GM23338 (cell line): ENCODE data around the gene CELA1. TPM values are rescaled to one million over a fixed set of nuclear protein-coding genes. Genes with fewer than 3 reads are reported as not detected.

Experiments
- ATAC-seq: fragments of 200-7000 bp; cut with Tn5 transposase; 3 replicates; pipeline ENCODE4 v1.9.1; 2020
- DNase-seq: peaks from one replicate; pipeline ENCODE4 v3.0.0-alpha.2; 2015; ENCODE audit warnings: low spot score
- H2AFZ ChIP-seq: fragments of 200-600 bp; sonication (generic); 2 replicates; pipeline ENCODE4 v1.8.0; 2016; ENCODE audit warnings: antibody characterized with exemption, mild to moderate bottlenecking, moderate library complexity
- H3F3A ChIP-seq: fragments of 200-600 bp; sonication (generic); replicated peaks from 2 replicates; pipeline ENCODE4 v1.8.0; 2017; ENCODE audit warnings: antibody characterized with exemption, mixed run types, low read depth
- H3K27ac ChIP-seq: fragments of 200-600 bp; sonication (generic); 2 replicates; pipeline ENCODE4 v1.6.1; 2016; ENCODE audit warnings: low read depth
- H3K27me3 ChIP-seq: fragments of 200-600 bp; sonication (generic); 2 replicates; pipeline ENCODE4 v1.8.0; 2016; ENCODE audit warnings: mild to moderate bottlenecking, mixed run types, moderate library complexity; ENCODE audit not compliant: insufficient read depth
- H3K36me3 ChIP-seq: fragments of 200-600 bp; sonication (generic); 2 replicates; pipeline ENCODE4 v1.8.0; 2016; ENCODE audit warnings: mild to moderate bottlenecking; ENCODE audit not compliant: insufficient read depth
- H3K4me1 ChIP-seq: fragments of 200-600 bp; sonication (generic); 2 replicates; pipeline ENCODE4 v1.8.0; 2016; ENCODE audit warnings: mild to moderate bottlenecking, moderate library complexity; ENCODE audit not compliant: insufficient read depth
- H3K4me2 ChIP-seq: fragments of 200-600 bp; sonication (generic); 2 replicates; pipeline ENCODE4 v1.7.1; 2017; ENCODE audit warnings: mixed run types
- H3K4me3 ChIP-seq: fragments of 200-600 bp; sonication (generic); 2 replicates; pipeline ENCODE4 v1.6.1; 2016; ENCODE audit warnings: mixed run types
- H3K79me2 ChIP-seq: fragments of 200-600 bp; sonication (generic); replicated peaks from 2 replicates; pipeline ENCODE4 v1.8.0; 2017; ENCODE audit warnings: mild to moderate bottlenecking; ENCODE audit not compliant: insufficient read depth
- H3K9me2 ChIP-seq: fragments of 200-600 bp; sonication (generic); 2 replicates; pipeline ENCODE4 v1.8.0; 2017; ENCODE audit not compliant: insufficient read depth
- H4K20me1 ChIP-seq: fragments of 200-600 bp; sonication (generic); replicated peaks from 2 replicates; pipeline ENCODE4 v1.8.0; 2017; ENCODE audit warnings: mild to moderate bottlenecking; ENCODE audit not compliant: insufficient read depth
- H3K27ac Mint-ChIP-seq: 2 replicates; pipeline ENCODE4 v1.8.0; 2020; ENCODE audit warnings: inconsistent platforms, mild to moderate bottlenecking, moderate library complexity, mixed read lengths
- H3K27me3 Mint-ChIP-seq: 3 replicates; pipeline ENCODE4 v1.8.0; 2022; ENCODE audit warnings: low read depth, mild to moderate bottlenecking, moderate library complexity, mixed read lengths, inconsistent platforms; ENCODE audit not compliant: insufficient read depth, poor library complexity
- H3K36me3 Mint-ChIP-seq: 3 replicates; pipeline ENCODE4 v1.8.0; 2021; ENCODE audit warnings: low read depth, mild to moderate bottlenecking, inconsistent platforms, moderate library complexity, mixed read lengths
- H3K4me1 Mint-ChIP-seq: 3 replicates; pipeline ENCODE4 v1.8.0; 2020; ENCODE audit warnings: mild to moderate bottlenecking, inconsistent platforms, mixed read lengths
- H3K4me3 Mint-ChIP-seq: 3 replicates; pipeline ENCODE4 v1.8.0; 2021; ENCODE audit warnings: moderate library complexity, mild to moderate bottlenecking, inconsistent platforms, mixed read lengths
- H3K9me3 Mint-ChIP-seq: 3 replicates; pipeline ENCODE4 v1.8.0; 2020; ENCODE audit warnings: moderate library complexity, mild to moderate bottlenecking, inconsistent platforms, mixed read lengths
- CREB1 ChIP-seq: fragments of 250-450 bp; sonication (Bioruptor Pico); IDR thresholded peaks from 2 replicates; pipeline ENCODE4 v1.5.0; 2020; ENCODE audit warnings: low read depth, mild to moderate bottlenecking, moderate library complexity
- ETS1 ChIP-seq: IDR thresholded peaks from 2 replicates; pipeline ENCODE4 v1.6.1; 2016; ENCODE audit warnings: antibody characterized with exemption
- EZH2 ChIP-seq: fragments of 200-600 bp; sonication (generic); IDR thresholded peaks from one replicate; pipeline ENCODE4 v1.8.0; 2017; ENCODE audit warnings: antibody characterized with exemption, mild to moderate bottlenecking, low read depth; ENCODE audit not compliant: unreplicated experiment
- EZH2phosphoT487 ChIP-seq: fragments of 200-600 bp; sonication (generic); IDR thresholded peaks from one replicate; pipeline ENCODE4 v1.8.1; 2018; ENCODE audit warnings: antibody characterized with exemption; ENCODE audit not compliant: unreplicated experiment
- JUNB ChIP-seq: IDR thresholded peaks from one replicate; pipeline ENCODE4 v1.6.1; 2016; ENCODE audit warnings: antibody characterized with exemption; ENCODE audit not compliant: unreplicated experiment
- NANOG ChIP-seq: IDR thresholded peaks from 2 replicates; pipeline ENCODE4 v1.6.1; 2016; ENCODE audit warnings: antibody characterized with exemption, borderline replicate concordance
- POLR2AphosphoS5 ChIP-seq: IDR thresholded peaks from 2 replicates; pipeline ENCODE4 v1.6.1; 2016; ENCODE audit warnings: antibody characterized with exemption, low read depth
- STAT1 ChIP-seq: IDR thresholded peaks from one replicate; pipeline ENCODE4 v1.6.1; 2016; ENCODE audit warnings: antibody characterized with exemption; ENCODE audit not compliant: unreplicated experiment
- ZNF114 ChIP-seq: fragments of 250-450 bp; sonication (Bioruptor Pico); IDR thresholded peaks from 2 replicates; pipeline ENCODE4 v1.5.0; 2020; ENCODE audit warnings: mild to moderate bottlenecking, moderate library complexity
- ZNF331 ChIP-seq: fragments of 250-450 bp; sonication (Bioruptor Pico); IDR thresholded peaks from 2 replicates; pipeline ENCODE4 v1.5.0; 2020; ENCODE audit warnings: low read depth, mild to moderate bottlenecking, moderate library complexity
- ZNF462 ChIP-seq: fragments of 250-450 bp; sonication (Bioruptor Pico); IDR thresholded peaks from 2 replicates; pipeline ENCODE4 v1.5.0; 2020; ENCODE audit warnings: mild to moderate bottlenecking, moderate library complexity
- polyA plus RNA-seq: library from polyadenylated mRNA; unstranded; fragments of >200 nt; fragmentation: Nextera tagmentation; extraction: Ambion mirVana; gene quantifications from 2 replicates; pipeline ENCODE4 v1.2.1, GENCODE V29; 2016
- total RNA-seq: library from RNA; depleted of rRNA; stranded (reverse); fragments of >200 nt; shearing (Covaris generic); gene quantifications from 2 replicates; pipeline ENCODE4 v1.2.3, GENCODE V29; 2014
- TF ChIP-seq, protein P1 (sequence below): IDR thresholded peaks from one replicate; pipeline ENCODE4 v1.6.1; 2018; ENCODE audit warnings: antibody characterized with exemption; ENCODE audit not compliant: unreplicated experiment
- TF ChIP-seq, protein P2 (sequence below), 2 experiments: fragments of 200-600 bp in 1 of 2; sonication (generic) in 1 of 2; conservative IDR thresholded peaks; 2 replicates each; pipeline versions ENCODE4 v1.5.1 to v1.6.1; 2016 to 2017; ENCODE audit warnings: antibody characterized with exemption in 2 of 2, low read depth in 2 of 2, mild to moderate bottlenecking in 2 of 2, moderate library complexity in 1 of 2

The CELA1 gene
- total and polyA plus RNA-seq, 2 experiments from 2014 or later = not detected

DNA sequence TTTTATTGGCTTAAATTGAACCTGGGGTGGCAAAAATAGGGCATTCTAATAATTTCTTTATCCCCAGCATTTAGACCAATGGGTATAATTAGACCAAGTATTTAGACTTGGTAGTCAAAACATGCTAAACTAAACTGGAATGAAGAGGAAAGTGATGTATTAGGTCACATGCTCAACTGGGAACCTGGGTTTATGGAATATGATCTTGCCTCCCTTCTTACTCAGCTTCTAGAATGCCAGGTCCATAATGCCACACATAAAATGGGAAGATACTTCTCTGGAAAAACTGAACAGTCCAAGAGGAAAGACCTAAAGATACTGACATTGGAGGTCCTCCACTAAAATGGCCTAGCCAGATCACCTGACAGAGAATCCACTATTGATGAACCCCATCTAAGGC is 16.3 kb downstream of the CELA1 start (continued):
- TF ChIP-seq, protein P1, sequence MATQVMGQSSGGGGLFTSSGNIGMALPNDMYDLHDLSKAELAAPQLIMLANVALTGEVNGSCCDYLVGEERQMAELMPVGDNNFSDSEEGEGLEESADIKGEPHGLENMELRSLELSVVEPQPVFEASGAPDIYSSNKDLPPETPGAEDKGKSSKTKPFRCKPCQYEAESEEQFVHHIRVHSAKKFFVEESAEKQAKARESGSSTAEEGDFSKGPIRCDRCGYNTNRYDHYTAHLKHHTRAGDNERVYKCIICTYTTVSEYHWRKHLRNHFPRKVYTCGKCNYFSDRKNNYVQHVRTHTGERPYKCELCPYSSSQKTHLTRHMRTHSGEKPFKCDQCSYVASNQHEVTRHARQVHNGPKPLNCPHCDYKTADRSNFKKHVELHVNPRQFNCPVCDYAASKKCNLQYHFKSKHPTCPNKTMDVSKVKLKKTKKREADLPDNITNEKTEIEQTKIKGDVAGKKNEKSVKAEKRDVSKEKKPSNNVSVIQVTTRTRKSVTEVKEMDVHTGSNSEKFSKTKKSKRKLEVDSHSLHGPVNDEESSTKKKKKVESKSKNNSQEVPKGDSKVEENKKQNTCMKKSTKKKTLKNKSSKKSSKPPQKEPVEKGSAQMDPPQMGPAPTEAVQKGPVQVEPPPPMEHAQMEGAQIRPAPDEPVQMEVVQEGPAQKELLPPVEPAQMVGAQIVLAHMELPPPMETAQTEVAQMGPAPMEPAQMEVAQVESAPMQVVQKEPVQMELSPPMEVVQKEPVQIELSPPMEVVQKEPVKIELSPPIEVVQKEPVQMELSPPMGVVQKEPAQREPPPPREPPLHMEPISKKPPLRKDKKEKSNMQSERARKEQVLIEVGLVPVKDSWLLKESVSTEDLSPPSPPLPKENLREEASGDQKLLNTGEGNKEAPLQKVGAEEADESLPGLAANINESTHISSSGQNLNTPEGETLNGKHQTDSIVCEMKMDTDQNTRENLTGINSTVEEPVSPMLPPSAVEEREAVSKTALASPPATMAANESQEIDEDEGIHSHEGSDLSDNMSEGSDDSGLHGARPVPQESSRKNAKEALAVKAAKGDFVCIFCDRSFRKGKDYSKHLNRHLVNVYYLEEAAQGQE = no peak
- TF ChIP-seq POLR2AphosphoS5 = no peak
- TF ChIP-seq ZNF331 = no peak
- TF ChIP-seq EZH2phosphoT487 = no peak

- Histone ChIP-seq H3K4me2 (no peak overlapping the region), H3K27ac (no peak overlapping the region), H4K20me1 (no peaks in the 10 kb centered on the region), H3K4me1 (no peaks in the 10 kb centered on the region), H3K79me2 (no peaks in the 10 kb centered on the region), H2AFZ (peak overlapping the region; percentile 43; the same call in 1 of the 2 replicates), H3F3A (no peaks in the 10 kb centered on the region), H3K4me3 (no peak overlapping the region), H3K36me3 (no peaks in the 10 kb centered on the region), H3K27me3 (no peaks in the 10 kb centered on the region), H3K9me2 (no peaks in the 10 kb centered on the region)
- no peak overlapping the region for H3K27ac Mint-ChIP-seq
- no peaks in the 10 kb centered on the region for H3K36me3 Mint-ChIP-seq
- H3K4me3 Mint-ChIP-seq = no peak overlapping the region
- DNase-seq = no peak
- no peak for ATAC-seq
- peaks cover 7% of the 10 kb centered on the region for H3K27me3 Mint-ChIP-seq
- no peaks in the 10 kb centered on the region; the same call in 2 of the 3 replicates for H3K9me3 Mint-ChIP-seq
- no peaks in the 10 kb centered on the region; the same call in 1 of the 3 replicates for H3K4me1 Mint-ChIP-seq
- TF ChIP-seq CREB1 (no peak), ETS1 (no peak), ZNF331 (no peak), NANOG (no peak), JUNB (no peak), POLR2AphosphoS5 (no peak), ZNF114 (no peak), EZH2 (no peak), EZH2phosphoT487 (no peak), ZNF462 (CRISPR knock-in tag) (no peak), STAT1 (no peak)
- TF ChIP-seq, protein P2, sequence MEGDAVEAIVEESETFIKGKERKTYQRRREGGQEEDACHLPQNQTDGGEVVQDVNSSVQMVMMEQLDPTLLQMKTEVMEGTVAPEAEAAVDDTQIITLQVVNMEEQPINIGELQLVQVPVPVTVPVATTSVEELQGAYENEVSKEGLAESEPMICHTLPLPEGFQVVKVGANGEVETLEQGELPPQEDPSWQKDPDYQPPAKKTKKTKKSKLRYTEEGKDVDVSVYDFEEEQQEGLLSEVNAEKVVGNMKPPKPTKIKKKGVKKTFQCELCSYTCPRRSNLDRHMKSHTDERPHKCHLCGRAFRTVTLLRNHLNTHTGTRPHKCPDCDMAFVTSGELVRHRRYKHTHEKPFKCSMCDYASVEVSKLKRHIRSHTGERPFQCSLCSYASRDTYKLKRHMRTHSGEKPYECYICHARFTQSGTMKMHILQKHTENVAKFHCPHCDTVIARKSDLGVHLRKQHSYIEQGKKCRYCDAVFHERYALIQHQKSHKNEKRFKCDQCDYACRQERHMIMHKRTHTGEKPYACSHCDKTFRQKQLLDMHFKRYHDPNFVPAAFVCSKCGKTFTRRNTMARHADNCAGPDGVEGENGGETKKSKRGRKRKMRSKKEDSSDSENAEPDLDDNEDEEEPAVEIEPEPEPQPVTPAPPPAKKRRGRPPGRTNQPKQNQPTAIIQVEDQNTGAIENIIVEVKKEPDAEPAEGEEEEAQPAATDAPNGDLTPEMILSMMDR (conservative IDR thresholded peaks at IDR 0.05; ENCODE audit: low read depth in 2 of 2) = no peak
Measured at GRCh38 chr12:51329742-51330141, 16.7 kb downstream of the CELA1 start.
